Stimulated activated CD4-positive, alpha-beta T cell treated with anti-CD3 and anti-CD28 coated beads, Interleukin-12 subunit alpha, Interleukin-12 subunit beta, amount 100 ng/mL, for 4 hours (primary cell): ENCODE data around the gene SEC61B.
A peak's percentile ranks its signal among the peaks of the same experiment; 100 is the strongest.

Source experiments
- DNase-seq: peaks from one replicate; pipeline ENCODE4 v3.0.0-alpha.2; 2020

SEC61B gene

GRCh38 chr9:99221621-99222415, at the start of gene SEC61B, which contains the start of gene ALG2:
TSS of gene SEC61B (plus strand) at chr9:99222282. CDS start at chr9:99222364, 82 bp downstream.
TSS of gene ALG2 (minus strand) at chr9:99221942. CDS start at chr9:99221894, 48 bp downstream.
- DNase-seq: peak; percentile 96

GRCh38 chr9:99173570-99174504, 48.2 kb upstream of the SEC61B start:
- no peak for DNase-seq

- DNase-seq: no peak
Measured at GRCh38 chr9:99176527-99177013, 45.5 kb upstream of the SEC61B start.

GRCh38 chr9:99177576-99178366, 44.3 kb upstream of the SEC61B start:
- no peak for DNase-seq

- no peak for DNase-seq
Measured at GRCh38 chr9:99178912-99179872, 42.9 kb upstream of the SEC61B start.

- no peak for DNase-seq
Measured at GRCh38 chr9:99180199-99180598, 41.9 kb upstream of the SEC61B start.

- DNase-seq: no peak
Measured at GRCh38 chr9:99180662-99181061, 41.4 kb upstream of the SEC61B start.

- DNase-seq: no peak
Measured at GRCh38 chr9:99181206-99181605, 40.9 kb upstream of the SEC61B start.

- no peak for DNase-seq
Measured at GRCh38 chr9:99181621-99182020, 40.5 kb upstream of the SEC61B start.

GRCh38 chr9:99182356-99182755, 39.7 kb upstream of the SEC61B start:
- no peak for DNase-seq

GRCh38 chr9:99183616-99184015, 38.5 kb upstream of the SEC61B start:
- no peak for DNase-seq

GRCh38 chr9:99184110-99184474, 38.0 kb upstream of the SEC61B start:
- DNase-seq: no peak

GRCh38 chr9:99184475-99185347, 37.4 kb upstream of the SEC61B start:
- peak; percentile 67 for DNase-seq

GRCh38 chr9:99185348-99185632, 36.8 kb upstream of the SEC61B start:
- DNase-seq: no peak

GRCh38 chr9:99185934-99186333, 36.1 kb upstream of the SEC61B start:
- DNase-seq: no peak

GRCh38 chr9:99187311-99187710, 34.8 kb upstream of the SEC61B start:
- DNase-seq: no peak

GRCh38 chr9:99189186-99189585, 32.9 kb upstream of the SEC61B start:
- no peak for DNase-seq

- DNase-seq: no peak
Measured at GRCh38 chr9:99189887-99190596, 32.0 kb upstream of the SEC61B start.

GRCh38 chr9:99190597-99191283, 31.3 kb upstream of the SEC61B start:
- no peak for DNase-seq
